ENCODE results near the gene SUN5.

The SUN5 gene

DNA sequence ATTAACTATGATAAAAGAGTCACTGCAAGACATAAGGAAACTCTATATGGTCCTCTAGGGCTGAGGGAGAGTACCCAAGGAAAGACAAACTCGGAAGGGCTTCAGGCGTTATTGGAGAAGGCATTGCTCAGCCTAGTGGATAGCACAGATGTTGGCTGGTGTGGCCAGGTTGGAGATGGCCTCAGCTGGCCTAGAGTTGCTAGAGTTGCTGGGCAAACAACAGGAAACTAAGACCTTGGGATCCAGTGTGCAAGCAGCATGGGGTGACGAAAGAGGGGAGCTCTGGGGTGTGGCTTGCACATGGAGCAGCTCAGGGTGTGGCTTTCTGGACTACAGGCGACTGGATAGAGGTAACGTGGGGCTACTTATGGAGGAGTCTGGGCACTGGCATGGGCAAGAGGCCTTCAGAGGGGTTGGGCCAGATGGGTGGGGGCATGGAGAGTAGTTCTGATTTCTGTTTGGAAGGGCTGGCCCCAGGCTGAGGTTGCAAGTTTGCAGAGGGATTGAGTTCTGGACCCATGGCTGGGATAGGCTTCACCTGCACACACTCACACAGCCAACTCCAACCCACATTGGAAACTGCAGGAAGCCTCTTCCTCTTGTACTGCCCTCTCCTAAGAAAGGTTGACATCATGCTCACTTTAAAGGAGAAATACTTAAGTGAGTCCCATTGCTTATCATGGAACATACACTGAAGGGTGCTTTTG, 22.0 kb upstream of the SUN5 start:
- DNase-seq, result no peak

DNA sequence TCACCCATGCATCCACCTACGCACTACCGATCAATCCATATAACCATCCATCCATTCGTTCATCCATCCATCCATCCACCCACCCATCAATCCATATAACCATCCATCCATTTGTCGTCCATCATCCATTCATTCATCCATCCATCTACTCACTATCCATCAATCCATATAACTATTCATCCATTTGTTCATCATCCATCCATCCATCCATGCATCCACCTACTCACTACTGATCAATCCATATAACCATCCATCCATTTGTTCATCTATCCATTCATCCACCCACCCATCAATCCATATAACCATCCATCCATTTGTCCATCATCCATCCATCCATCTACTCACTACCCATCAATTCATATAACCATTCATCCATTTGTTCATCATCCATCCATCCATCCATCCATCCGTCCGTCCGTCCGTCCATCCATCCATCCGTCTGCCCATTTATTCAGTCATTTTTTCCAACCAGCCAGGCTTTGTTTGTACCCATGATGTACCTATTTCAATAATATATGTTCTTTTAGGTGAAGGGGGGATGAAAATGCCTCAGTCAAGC, 21.2 kb upstream of the SUN5 start:
- DNase-seq, result no peak

DNA sequence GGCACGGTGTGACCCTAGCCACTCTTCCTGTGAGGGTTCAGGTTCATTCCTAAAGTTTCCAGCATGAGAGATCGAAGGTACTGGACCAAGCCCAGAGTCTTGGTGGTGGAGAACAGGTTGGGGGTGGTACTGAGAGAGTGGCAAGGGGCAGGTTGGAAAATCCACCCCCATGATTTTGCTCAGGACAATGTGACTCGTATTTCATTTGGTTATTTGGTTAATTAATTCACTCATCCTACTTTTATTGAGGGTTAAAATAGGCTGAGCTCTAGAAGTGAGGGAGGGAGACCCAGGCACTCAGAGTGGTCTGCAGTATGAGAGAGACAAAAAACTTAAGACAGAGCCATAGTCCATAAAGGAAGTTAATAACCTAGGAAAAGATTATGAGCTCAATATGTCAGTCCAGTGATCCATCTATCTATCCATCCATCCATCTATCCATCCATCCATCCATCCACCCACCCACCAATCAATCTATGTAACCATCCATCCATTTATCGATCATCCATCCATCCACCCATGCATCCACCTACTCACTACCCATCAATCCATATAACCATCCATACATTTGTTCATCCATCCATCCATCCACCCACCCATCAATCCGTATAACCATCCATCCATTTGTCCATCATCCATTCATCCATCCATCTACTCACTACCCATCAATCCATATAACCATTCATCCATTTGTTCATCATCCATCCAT, 20.5 kb upstream of the SUN5 start:
- DNase-seq, result no peak

DNA sequence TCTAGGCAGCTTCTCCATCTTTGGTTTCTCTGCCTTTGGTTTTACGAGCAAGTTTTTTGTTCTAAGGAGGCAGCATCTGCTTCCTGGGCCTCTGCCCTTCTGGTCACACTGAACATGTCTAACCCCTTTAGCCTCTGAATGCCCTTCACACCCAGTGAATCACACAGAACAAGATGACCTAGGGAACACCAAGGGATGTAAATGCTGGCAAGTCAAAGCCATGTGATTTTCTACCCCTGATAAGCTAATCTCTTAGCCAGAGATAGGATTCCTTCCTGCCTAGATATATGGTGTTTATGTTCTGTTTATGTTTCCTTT, 20.0 kb upstream of the SUN5 start:
- DNase-seq, result no peak

DNA sequence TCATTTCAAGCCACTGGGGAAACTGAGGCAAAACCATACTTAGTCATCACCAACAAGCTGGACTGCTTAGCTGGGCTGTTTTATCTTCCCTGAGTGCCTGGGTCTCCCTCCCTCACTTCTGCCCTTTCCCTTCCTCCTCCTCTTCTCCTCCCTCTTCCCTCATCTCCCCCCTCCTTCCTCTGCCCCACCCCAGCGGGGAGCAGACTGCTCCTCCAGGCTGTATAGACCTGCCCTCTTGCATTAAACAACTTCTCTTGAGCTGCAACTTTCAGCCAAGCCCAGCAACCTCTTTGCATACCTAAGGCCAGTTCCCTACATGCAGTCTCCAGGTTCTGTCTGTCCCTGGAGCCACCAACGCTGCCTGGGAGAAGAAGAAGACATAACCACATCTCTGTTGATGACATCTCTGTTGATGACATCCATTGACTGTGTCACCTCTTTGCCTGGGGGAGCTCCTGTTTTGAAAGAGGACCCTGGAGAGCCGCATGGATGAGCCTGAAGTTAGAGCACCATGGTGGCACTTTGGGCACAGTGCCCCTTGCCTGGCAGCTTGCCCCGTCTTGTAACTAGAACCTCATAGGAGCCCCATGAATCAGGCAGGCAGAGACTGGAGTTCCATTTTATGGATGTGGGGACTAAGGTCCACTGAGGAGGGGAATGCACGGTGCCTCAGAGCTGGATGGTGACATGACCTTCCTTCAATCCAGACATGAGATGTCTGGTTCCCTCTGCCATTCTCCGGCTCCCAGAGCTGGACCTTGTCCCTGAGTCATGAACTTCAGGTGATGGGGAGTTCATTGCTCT, 19.4 kb upstream of the SUN5 start:
- no peak for DNase-seq

DNA sequence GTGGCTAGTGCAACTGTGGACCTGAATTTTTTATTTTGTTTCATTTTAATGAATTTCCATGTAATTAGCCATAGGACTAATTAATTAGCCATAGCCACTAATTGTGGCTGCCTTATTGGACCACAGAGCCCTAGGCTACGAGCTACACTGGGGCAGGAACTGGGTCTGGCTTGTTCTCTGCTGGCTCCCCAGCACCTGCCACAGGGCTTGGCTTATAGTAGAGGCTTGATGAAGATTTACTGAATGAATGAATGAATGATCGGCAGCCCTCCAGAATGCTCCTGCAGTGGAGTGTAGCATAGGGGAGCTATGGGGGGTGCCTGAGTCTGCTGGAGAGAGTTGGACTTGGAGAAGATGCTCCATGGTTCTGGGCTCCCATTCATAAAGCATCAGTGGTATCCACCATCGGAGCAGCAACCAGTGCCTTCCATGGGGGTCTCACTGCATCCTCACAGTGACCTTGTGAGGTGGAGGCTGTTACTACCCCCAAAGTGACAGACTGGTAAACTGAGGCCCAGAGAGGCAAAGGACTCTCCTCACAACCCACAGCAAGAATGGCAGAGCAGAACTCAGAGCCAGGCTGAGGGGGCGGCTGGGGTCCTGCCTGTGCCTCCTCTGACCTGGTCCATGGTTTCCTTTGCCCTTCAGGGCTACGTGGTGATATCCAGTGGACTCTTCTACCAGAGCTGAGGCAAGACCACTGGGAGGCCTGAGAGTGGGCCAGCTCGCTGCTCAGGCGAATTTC, 18.6 kb upstream of the SUN5 start:
- DNase-seq, result no peak

DNA sequence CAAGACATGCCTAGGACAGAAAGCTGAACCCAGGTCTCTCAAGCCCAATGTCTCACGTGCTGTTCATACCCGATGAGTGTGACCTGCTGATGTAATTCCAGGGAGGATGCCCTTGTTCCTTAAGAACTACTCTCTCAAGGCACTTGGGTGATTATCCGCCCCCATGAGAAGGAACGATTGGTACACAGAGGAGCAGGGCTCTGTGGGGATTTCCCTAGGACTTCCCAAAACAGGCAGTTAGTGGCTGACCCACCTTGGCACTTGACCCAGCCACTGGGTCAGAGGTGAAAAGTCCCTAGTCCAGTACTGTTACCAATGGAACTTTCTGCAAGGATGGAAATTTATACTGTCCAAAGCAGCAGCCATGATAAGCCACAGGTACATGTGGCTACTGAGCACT, 18.1 kb upstream of the SUN5 start:
- no peak for DNase-seq

DNA sequence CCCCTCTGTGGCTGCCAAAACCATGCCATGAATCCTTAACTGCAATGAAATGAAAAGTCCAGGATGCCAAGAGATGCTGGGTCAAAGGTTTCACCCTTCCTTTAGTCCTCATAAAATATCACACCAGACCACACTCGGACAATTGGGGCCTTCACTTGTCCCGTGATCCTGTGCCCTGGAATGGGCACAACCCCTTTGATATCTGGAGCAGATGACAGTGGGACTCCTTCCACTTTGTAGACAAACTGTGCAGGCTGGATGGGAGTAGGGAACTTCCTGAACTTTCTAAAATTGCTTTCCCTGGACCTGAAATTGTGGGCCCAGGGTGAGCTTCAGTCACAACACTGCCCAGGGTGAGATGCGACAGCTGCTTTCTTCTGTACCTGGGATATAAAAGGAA, 17.6 kb upstream of the SUN5 start:
- DNase-seq, result no peak

DNA sequence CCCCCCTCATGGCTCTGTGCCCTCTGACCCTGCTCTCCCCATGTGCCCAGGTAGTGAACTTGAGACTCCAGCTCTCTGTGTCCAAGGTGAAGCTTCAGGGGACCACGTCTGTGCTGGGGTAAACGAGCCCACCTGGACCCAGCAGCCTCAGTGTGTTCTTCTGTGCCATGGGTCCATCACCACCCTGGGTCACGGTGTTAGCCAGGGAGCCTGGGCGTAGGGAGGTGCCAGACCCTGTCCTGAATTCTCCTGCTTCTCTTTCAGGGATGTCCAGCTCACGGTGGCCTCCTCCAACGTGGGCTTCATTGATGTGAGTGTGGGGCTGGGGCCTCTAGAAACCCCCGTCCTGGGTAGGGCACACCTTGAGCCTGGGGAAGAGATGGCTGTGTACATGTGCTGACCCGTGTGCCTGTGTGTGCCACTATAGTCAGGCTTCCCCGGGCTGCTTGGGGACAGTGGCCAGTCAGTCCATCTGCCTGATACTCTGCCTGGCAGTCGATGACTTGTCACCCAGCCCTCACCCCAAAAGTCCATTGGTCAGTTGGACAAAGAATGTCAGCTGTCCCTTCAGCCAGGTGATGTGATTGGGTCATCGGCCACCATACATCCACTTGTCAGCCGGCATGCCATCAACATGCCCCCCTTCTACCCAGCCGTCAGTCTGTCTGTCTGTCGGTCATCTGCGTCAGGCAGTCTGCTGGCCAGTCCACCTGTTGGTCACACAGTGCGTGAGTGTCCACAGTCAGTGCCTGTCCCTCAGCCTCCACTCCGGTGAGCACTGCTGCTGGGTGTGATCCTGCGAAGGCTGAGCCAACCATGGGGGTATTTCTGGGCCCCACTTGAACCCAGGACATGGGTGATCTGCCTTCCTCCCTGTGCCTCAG, 16.3 kb upstream of the SUN5 start:
- no peak for DNase-seq

DNA sequence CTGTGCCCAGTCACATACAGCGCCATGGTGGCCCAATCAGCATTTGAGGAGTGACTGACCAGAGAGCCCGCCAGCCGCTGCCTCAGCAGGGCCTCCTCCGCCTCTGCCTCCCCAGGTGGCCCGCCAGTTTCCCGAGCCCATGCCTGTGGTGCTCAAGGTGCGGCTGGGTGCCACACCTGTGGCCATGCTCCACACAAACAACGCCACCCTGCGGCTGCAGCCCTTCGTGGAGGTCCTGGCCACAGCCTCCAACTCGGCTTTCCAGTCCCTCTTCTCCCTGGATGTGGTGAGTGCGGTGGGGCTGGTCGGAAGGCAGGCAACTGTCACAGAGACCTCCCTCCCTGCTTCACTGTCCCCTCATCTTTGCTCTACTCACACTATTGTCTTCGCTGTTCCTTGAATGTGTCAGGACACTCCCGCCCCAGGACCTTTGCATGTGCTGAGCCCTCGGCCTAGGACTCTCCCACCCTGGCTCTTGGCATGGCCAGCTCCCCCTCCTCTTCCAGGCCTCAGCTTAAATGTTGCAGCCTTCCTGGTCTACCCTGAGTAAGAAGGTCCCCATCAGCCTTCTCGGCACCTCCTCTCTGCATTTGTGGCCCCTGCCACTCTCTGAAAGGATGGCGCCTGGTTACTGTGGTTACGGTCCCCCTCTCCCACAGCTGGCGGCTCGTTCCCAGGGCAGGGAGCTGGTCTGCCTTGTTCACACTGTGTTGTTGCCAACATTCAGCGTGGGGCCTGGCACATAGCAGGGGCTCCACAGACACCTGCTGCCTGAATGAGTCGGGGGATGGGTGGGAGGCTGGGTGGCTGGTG, 15.4 kb upstream of the SUN5 start:
- DNase-seq, result no peak

DNA sequence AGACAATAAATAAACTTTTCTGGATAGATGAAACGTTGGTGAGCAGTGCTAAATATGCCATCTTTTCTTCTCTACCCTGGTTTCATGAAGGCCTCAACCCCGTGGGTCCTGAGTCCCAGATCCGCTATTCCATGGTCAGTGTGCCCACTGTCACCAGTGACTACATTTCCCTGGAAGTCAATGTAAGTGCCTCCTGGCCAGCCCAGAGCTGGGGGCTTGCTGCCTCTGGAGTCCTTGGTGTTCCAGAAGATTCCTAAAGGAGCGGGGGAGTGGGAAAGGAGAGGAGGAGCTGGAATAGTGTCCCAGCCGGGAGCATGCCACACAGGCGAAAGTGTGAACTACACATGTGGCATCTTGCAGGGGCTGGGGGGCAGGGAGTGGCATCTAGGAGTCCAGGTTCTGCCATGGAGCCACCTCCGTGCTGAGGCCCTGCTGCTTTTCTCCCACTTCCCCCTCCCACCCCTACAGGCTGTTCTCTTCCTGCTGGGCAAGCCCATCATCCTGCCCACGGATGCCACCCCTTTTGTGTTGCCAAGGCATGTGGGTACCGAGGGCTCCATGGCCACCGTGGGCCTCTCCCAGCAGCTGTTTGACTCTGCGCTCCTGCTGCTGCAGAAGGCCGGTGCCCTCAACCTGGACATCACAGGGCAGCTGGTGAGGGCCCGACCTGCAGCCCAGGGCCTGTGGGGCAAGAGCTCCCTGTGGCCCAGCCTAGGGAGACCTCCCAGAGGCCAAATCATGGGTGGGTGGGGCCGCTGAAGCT, 14.1 kb upstream of the SUN5 start:
- DNase-seq, result no peak

DNA sequence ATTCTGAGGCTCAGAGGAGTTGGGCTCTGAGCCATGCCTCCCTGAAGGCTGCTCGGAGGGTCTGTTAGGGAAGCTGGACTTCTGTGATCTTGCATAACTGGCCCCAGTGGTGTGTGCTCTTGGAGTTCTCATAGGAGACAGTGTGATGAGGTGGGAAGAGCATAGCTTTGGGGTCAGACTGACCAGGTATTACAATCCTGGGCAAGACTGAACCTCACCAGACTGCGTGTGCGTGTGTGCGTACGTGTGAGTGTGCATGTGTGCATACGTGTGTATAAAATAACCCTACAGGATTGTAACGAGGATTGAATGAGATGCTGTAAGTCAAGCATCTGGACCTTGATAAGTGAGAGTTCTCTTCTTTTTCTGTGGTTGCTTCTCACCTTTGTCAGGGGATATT, 13.3 kb upstream of the SUN5 start:
- no peak for DNase-seq

DNA sequence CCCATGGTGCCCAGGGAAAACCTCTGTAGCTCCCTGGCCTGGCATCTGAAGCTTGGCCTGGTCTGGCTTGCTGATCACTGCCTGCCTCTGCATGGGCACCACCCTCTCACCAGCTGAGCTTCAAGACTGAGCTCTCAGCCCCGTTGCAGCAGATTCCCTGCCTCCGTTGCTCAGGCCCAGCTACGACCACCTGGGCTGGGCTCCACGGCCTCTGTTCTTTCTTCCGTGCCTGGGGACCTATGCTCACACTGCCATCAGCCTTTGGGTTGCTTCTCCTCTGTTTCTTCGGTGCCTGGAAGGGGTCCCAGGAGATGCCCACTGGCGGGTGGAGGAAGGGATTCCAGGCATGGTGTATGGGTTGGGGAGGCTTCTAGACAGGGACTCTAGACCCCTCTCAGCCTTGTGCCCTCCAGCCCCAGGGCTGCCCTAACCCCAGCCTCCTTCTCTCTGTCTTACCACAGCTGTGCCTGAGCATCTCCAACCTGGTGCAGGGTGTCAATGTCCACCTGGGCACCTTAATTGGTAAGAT, 12.4 kb upstream of the SUN5 start:
- DNase-seq, result no peak

DNA sequence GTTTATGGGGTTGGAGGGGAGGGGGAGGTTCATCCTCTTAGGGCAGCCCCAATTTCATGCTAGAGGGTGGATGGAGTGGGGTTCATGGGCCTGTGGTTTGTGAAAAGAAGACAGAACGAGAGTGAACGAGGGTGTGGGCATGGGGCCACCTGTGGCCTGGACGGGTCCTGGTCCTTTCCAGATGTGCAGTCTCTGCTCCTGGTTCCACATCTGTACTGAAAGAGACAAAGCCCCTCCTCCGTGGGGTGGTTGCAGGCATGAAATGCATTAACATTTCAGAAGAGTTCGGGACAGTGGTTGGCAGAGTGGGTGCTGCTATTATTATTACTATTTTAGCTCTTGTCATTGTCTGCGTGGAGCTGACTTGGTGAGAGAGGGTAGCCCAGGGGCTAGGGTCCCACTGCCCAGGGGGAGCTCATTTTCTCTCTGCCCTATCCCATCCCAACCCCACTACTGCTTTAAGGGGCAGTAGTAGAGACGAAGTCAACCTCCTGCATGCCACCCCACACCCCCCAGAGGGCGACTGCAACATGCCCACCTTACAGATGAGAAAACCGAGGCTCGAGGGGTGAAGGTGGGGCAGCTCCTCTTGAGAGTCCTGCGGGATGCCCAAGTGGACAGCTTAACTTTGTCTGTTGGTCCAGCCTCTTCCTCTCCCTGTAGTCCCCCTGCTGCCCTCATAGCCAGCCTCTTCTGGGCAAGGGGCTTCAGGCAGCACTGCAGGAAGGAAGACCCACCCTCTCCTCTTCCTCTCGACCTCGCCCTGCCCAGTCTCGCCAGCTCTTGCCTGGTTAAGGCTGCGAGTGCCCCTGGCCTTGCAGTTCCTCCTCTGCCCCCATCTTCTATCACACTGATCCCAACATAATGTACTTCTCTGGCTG, 11.7 kb upstream of the SUN5 start:
- DNase-seq, result no peak

DNA sequence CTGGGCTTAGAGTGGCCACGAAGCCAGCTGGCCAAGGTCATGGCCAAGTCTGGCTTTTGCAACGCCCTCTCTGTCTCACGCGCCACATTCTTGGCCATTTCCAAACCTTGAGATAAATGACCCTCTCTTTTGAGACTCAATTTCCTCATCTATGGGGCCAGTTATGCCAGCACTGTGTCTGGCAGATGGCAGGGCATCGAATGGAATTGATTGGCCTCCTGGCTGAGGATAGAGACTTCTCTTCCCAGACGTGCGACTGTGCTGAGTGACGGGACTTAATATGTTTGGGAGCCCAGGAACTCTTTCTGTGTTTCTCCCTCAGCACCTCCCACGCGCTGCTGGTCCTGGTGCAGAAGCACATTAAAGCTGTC, 10.9 kb upstream of the SUN5 start:
- DNase-seq, result no peak

DNA sequence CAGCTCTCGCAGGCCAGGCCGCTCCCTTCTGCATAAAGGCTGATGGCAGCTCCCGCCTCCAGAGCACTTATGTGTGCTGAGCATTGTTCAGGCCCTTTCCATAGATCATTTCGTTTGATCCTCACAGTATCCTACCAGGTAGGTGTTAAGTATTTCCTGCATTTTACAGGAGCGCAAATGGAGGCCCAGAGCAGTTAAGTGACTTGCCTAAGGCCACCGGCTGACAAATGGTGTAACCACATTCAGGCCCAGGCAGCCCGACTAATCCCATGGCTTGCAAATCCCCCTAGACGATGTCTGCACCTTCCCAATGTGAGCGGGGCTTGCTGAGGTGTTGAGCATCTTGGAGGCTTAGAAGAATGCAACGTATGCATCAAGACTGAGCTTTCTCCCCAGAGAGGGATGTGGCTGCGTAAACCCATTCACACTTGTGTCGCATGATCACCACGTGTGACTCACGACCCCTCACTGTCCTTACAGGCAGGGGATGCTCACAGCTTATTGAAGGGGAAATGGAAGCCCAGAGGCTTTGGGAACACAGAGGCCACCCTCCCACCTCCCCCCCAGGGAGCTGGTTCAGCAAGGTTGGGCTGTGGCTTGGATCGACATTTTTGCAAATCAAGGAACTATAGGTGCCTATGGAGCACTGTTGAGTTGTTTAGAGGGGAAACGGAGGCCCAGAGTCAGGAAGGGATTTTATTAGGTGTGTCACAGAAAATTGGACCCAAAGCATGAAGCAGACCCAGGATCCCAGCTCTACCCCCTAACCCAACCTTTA, 10.3 kb upstream of the SUN5 start:
- DNase-seq, result no peak

DNA sequence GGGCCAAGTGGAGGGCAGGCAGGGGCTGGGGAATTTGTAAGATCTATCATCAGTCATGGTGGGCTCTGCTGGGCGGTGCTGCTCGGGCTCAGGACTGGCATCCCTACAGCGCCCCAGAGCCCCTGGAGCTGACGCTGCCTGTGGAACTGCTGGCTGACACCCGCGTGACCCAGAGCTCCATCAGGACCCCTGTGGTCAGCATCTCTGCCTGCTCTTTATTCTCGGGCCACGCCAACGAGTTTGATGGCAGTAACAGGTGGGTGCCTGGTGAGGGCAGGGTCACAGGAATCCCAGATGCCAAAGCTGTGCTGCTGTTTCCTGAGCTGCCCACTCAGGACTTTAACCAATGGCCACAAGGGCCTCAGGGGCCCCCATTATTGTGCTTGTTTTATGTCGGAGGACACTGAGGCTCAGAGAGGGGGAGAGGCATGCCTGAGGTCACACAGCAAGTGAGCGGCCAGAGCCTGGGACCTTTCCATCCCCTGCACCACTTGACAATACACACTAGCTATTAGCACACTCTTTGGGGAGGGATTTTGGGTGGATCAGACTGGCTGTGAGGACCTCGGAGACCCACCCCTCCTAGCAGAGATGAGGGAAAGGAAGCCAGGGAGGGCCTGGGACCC, 9.6 kb upstream of the SUN5 start:
- DNase-seq, result no peak

Data from activated CD8-positive, alpha-beta memory T cell treated with anti-CD3 and anti-CD28 coated beads, Interleukin-2, amount 50 U/mL, for 48 hours (primary cell).